ENCODE measurements around the gene FAM163A. TPM values are rescaled to one million over a fixed set of nuclear protein-coding genes. Genes with fewer than 3 reads are reported as not detected.

FAM163A gene
- total RNA-seq, 1 donor from 2014 or later = not detected

GRCh38 chr1:179785728-179786127 is 42.6 kb downstream of the FAM163A start:
- H3K4me3 ChIP-seq (ENCODE audit: low read depth, low read length) = no peak overlapping the region
- no peak for DNase-seq (ENCODE audit: low read depth)
- TF ChIP-seq CTCF (conservative IDR thresholded peaks at IDR 0.05; ENCODE audit: low read depth, low read length) = no peak

GRCh38 chr1:179786815-179787685 is 44.0 kb downstream of the FAM163A start:
- H3K4me3 ChIP-seq (ENCODE audit: low read depth, low read length) = no peak overlapping the region
- no peak for TF ChIP-seq CTCF (conservative IDR thresholded peaks at IDR 0.05; ENCODE audit: low read depth, low read length)
- no peak for DNase-seq (ENCODE audit: low read depth)

- no peak for DNase-seq (ENCODE audit: low read depth)
- TF ChIP-seq CTCF (conservative IDR thresholded peaks at IDR 0.05; ENCODE audit: low read depth, low read length) = no peak
- H3K4me3 ChIP-seq (ENCODE audit: low read depth, low read length) = no peak overlapping the region
These were observed 45.2 kb downstream of the FAM163A start for GRCh38 chr1:179788259-179788658.

- no peak overlapping the region for H3K4me3 ChIP-seq (ENCODE audit: low read depth, low read length)
- TF ChIP-seq CTCF (conservative IDR thresholded peaks at IDR 0.05; ENCODE audit: low read depth, low read length) = no peak
- DNase-seq (ENCODE audit: low read depth) = no peak
These were observed 50.2 kb downstream of the FAM163A start for GRCh38 chr1:179793281-179793680.

GRCh38 chr1:179794146-179794545 is 51.1 kb downstream of the FAM163A start:
- TF ChIP-seq CTCF (conservative IDR thresholded peaks at IDR 0.05; ENCODE audit: low read depth, low read length) = no peak
- no peak overlapping the region for H3K4me3 ChIP-seq (ENCODE audit: low read depth, low read length)
- DNase-seq (ENCODE audit: low read depth) = no peak

GRCh38 chr1:179794669-179795068 is 51.6 kb downstream of the FAM163A start:
- H3K4me3 ChIP-seq (ENCODE audit: low read depth, low read length) = no peak overlapping the region
- TF ChIP-seq CTCF (conservative IDR thresholded peaks at IDR 0.05; ENCODE audit: low read depth, low read length) = no peak
- DNase-seq (ENCODE audit: low read depth) = no peak
